Osteoblast (primary cell): Measurements from ENCODE around the gene UTP14C. TPM values are rescaled to one million over a fixed set of nuclear protein-coding genes. Genes with fewer than 3 reads are reported as not detected.
A peak's percentile ranks its signal among the peaks of the same experiment; 100 is the strongest.

Experiments used
- DNase-seq: peaks from one replicate; pipeline ENCODE4 v3.0.0; 2011; ENCODE audit warnings: low spot score, mixed read lengths; ENCODE audit not compliant: insufficient read length; ENCODE audit errors: missing footprints
- H2AFZ ChIP-seq: 2 replicates; pipeline ENCODE4 v1.6.0; 2011; ENCODE audit warnings: mild to moderate bottlenecking, low read length
- H3K27ac ChIP-seq: 2 replicates; pipeline ENCODE4 v1.5.1; 2011; ENCODE audit warnings: mild to moderate bottlenecking, low read depth, low read length, moderate library complexity
- H3K27me3 ChIP-seq: 2 replicates; pipeline ENCODE4 v1.6.0; 2012; ENCODE audit warnings: mild to moderate bottlenecking, control low read depth, inconsistent platforms, low read length, moderate library complexity; ENCODE audit not compliant: insufficient read depth
- H3K36me3 ChIP-seq: 2 replicates; pipeline ENCODE4 v1.5.1; 2011; ENCODE audit warnings: mild to moderate bottlenecking, low read length, control low read depth, moderate library complexity; ENCODE audit not compliant: insufficient read depth
- H3K4me1 ChIP-seq: 2 replicates; pipeline ENCODE4 v1.5.1; 2011; ENCODE audit warnings: mild to moderate bottlenecking, low read length, control low read depth, moderate library complexity; ENCODE audit not compliant: insufficient read depth
- H3K4me2 ChIP-seq: 2 replicates; pipeline ENCODE4 v1.6.0; 2011; ENCODE audit warnings: mild to moderate bottlenecking, low read length; ENCODE audit not compliant: insufficient read depth
- H3K4me3 ChIP-seq: fragments of 200-600 bp; sonication (generic); 3 replicates; pipeline ENCODE4 v1.5.1; 2012; ENCODE audit warnings: mild to moderate bottlenecking, low read length, inconsistent platforms; ENCODE audit not compliant: insufficient read depth
- H3K79me2 ChIP-seq: 2 replicates; pipeline ENCODE4 v1.6.0; 2012; ENCODE audit warnings: mild to moderate bottlenecking, low read length, control low read depth, inconsistent platforms; ENCODE audit not compliant: insufficient read depth
- H3K9me3 ChIP-seq: 2 replicates; pipeline ENCODE4 v1.5.1; 2011; ENCODE audit warnings: low read depth, low read length, control low read depth
- H4K20me1 ChIP-seq: 2 replicates; pipeline ENCODE4 v1.6.0; 2012; ENCODE audit warnings: mild to moderate bottlenecking, low read length, control low read depth; ENCODE audit not compliant: insufficient read depth
- total RNA-seq: library from RNA; depleted of rRNA; stranded (reverse); fragments of >200 nt; gene quantifications from 2 replicates; pipeline ENCODE4 v1.2.3, GENCODE V29; 2012
- TF ChIP-seq, protein P1 (sequence below): IDR thresholded peaks from 2 replicates; pipeline ENCODE4 v1.5.1; 2011; ENCODE audit warnings: mild to moderate bottlenecking, low read depth, low read length, moderate library complexity; ENCODE audit errors: extremely low read depth

Gene UTP14C
- total RNA-seq, 1 donor: 15.9 TPM

DNA sequence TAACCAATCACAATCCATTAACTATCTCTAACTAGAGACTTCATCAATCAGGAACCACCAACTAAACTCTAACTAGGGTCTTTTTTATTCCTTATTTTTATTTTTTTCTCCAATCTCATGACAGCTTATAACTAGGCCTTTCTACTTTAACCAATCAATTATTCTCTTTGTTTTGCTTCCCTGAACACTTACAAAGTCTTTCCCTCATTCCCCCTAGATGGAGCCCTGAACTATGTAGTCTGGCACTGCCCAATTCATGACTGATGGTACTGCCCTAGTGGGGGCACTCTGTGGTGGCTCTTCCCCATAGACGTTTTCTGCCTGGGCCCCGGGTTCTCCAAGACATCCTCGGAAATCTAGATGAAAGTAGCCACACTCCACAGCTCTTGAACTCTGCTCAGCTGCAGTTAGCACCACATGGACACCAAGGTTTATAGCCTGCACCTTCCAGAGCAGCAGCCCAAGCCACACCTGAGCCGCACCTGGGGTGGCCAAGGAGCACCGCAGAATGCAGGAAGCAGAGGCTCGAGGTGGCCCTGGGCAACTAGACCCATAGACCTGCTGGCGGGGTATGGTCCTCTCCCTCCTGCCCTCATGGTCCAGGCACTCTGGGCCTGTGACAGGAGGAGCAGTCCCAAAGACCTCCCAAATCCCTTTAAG, 19.9 kb upstream of the UTP14C start:
- Histone ChIP-seq H2AFZ (no peak overlapping the region), H3K4me1 (no peaks in the 10 kb centered on the region), H3K79me2 (no peaks in the 10 kb centered on the region), H3K36me3 (no peaks in the 10 kb centered on the region), H3K4me3 (no peak overlapping the region), H3K27me3 (peaks cover 6% of the 10 kb centered on the region), H3K9me3 (no peaks in the 10 kb centered on the region), H3K27ac (no peak overlapping the region), H4K20me1 (peaks cover 1% of the 10 kb centered on the region), H3K4me2 (no peak overlapping the region)
- TF ChIP-seq, protein P1, sequence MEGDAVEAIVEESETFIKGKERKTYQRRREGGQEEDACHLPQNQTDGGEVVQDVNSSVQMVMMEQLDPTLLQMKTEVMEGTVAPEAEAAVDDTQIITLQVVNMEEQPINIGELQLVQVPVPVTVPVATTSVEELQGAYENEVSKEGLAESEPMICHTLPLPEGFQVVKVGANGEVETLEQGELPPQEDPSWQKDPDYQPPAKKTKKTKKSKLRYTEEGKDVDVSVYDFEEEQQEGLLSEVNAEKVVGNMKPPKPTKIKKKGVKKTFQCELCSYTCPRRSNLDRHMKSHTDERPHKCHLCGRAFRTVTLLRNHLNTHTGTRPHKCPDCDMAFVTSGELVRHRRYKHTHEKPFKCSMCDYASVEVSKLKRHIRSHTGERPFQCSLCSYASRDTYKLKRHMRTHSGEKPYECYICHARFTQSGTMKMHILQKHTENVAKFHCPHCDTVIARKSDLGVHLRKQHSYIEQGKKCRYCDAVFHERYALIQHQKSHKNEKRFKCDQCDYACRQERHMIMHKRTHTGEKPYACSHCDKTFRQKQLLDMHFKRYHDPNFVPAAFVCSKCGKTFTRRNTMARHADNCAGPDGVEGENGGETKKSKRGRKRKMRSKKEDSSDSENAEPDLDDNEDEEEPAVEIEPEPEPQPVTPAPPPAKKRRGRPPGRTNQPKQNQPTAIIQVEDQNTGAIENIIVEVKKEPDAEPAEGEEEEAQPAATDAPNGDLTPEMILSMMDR: peak; percentile 6
- no peak for DNase-seq

DNA sequence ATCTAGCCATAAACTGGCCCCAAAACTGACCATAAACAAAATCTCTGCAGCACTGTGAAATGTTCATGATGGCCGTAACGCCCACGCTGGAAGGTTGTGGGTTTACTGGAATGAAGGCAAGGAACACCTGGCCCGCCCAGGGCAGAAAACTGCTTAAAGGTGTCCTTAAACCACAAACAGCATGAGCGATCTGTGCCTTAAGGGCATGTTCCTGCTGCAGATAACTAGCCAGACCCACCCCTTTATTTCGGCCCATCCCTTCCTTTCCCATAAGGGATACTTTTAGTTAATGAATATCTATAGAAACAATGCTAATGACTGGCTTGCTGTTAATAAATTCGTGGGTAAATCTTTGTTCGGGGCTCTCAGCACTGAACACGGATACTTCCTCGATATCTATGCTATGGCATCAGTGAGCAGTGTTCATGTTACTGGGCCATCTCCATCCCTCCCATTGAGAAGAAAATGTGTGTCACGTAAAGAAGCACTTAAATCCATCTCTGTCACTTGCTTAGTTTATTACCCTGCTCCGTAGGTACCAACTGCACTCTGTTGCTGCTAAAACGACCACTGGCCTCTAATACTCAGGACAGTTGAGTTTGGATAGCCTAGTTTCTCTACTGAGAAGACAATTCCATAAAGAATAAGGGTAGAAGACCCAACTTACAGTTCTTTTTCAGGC, 18.5 kb upstream of the UTP14C start:
- peaks cover 13% of the 10 kb centered on the region for H3K27me3 ChIP-seq
- peaks cover 3% of the 10 kb centered on the region for H3K4me1 ChIP-seq
- no peak overlapping the region for H3K4me3 ChIP-seq
- no peaks in the 10 kb centered on the region for H3K79me2 ChIP-seq
- TF ChIP-seq, protein P1: no peak
- no peak overlapping the region for H3K27ac ChIP-seq
- no peak for DNase-seq
- H3K4me2 ChIP-seq: no peak overlapping the region
- H4K20me1 ChIP-seq: no peaks in the 10 kb centered on the region
- no peaks in the 10 kb centered on the region for H3K9me3 ChIP-seq
- H2AFZ ChIP-seq: no peak overlapping the region
- no peaks in the 10 kb centered on the region for H3K36me3 ChIP-seq

DNA sequence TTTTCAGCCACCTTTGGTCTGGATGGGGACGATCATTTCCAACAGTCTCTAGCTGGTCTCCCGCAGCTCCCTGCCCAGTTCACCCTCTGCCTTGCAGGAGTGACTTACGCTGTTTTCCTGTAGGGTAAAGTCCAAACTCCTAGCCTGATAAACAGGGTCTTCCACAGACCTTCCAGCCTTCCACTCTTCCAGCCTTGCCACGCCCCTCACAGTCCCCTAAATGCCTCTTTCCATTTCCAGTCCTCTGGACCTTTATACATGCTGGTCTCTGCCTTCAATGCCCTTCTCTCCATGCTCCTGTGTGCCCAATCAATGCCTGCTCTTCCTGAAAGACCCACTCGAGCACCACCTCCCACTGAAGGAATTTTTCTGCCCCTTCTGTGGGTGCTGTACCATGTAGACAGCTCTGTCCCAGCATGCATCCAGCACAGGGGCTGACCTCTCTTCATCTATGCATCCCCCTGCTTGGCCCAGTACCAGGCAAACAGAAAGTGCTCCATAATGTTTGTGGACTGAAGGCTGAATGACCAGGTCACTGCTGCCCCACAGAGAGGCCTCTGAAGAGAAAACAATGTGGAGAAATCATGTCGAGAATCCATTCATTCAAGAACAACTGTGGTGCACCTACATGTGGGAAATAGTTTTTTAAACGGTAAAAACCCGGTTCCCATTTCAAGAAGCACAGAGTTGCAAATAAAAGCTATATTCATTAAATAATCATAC, 17.8 kb upstream of the UTP14C start:
- no peaks in the 10 kb centered on the region for H4K20me1 ChIP-seq
- no peak overlapping the region for H3K27ac ChIP-seq
- no peak overlapping the region for H2AFZ ChIP-seq
- no peak overlapping the region for H3K4me2 ChIP-seq
- H3K79me2 ChIP-seq: no peaks in the 10 kb centered on the region
- peaks cover 15% of the 10 kb centered on the region for H3K27me3 ChIP-seq
- H3K4me1 ChIP-seq: peaks cover 5% of the 10 kb centered on the region
- H3K4me3 ChIP-seq: no peak overlapping the region
- H3K36me3 ChIP-seq: no peaks in the 10 kb centered on the region
- no peaks in the 10 kb centered on the region for H3K9me3 ChIP-seq
- TF ChIP-seq, protein P1: no peak
- no peak for DNase-seq

DNA sequence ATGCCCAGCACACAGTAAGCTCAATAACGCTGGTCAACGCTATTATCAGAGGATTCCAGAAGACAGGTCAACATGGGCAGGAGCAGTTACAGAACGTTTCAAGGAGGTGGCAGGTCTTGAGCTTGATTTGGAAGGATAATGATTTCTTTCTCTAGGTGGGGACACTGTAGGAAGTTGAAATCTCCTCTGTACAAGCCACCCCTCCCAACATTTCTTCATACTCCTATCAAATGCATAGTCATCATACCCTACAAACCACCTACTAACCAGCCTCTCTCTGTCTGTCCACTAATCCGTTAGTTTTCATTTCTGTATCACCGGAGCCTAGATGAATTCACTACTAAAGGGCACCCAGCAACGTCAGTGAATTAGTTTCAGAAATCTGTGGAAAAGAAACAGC, 14.5 kb upstream of the UTP14C start:
- peaks cover 15% of the 10 kb centered on the region for H3K27me3 ChIP-seq
- TF ChIP-seq, protein P1: no peak
- no peaks in the 10 kb centered on the region for H3K9me3 ChIP-seq
- DNase-seq: no peak
- no peak overlapping the region for H2AFZ ChIP-seq
- peaks cover 14% of the 10 kb centered on the region for H3K4me1 ChIP-seq
- peaks cover 28% of the 10 kb centered on the region for H3K79me2 ChIP-seq
- no peak overlapping the region for H3K27ac ChIP-seq
- H4K20me1 ChIP-seq: no peaks in the 10 kb centered on the region
- H3K4me2 ChIP-seq: no peak overlapping the region
- no peaks in the 10 kb centered on the region for H3K36me3 ChIP-seq
- H3K4me3 ChIP-seq: no peak overlapping the region
